Measurements from ENCODE around the gene PSMC5.
"Not testable (repeated sequence)": the region's sequence is repeated elsewhere in the genome, so short reads cannot be mapped to it uniquely, and the experiment has no call there.

Gene PSMC5

GRCh38 chr17:63841350-63842172, 14.3 kb downstream of the PSMC5 start:
- DNase-seq = no peak

DNA sequence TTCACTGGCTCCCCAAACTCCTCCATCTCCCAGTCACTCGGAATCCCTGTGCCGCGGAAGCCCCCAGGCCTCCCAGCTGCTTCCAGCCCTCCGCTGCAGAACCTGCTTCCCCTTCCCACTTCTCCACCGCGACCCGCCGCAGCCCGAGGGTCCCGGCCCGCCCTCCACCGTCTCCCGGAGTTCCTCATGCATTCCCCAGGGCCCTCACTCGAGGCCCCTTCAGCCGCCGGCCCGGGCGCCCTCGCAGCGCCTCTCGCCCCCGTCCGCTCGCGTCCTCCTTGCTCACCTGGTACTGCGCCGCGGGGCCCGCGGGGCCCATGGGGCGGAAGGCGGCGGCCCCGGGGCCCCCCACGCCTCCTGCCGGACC, 14.9 kb downstream of the PSMC5 start:
- peak; percentile 58 for DNase-seq

- DNase-seq = peak; percentile 99
These were observed 15.5 kb downstream of the PSMC5 start, which contains the start of gene SMARCD2 for GRCh38 chr17:63842540-63843386. TSS of gene SMARCD2 (minus strand) at chr17:63842685. CDS start at chr17:63842674, 11 bp downstream.

GRCh38 chr17:63843387-63843888, 16.2 kb downstream of the PSMC5 start:
- DNase-seq = not testable (repeated sequence)

DNA sequence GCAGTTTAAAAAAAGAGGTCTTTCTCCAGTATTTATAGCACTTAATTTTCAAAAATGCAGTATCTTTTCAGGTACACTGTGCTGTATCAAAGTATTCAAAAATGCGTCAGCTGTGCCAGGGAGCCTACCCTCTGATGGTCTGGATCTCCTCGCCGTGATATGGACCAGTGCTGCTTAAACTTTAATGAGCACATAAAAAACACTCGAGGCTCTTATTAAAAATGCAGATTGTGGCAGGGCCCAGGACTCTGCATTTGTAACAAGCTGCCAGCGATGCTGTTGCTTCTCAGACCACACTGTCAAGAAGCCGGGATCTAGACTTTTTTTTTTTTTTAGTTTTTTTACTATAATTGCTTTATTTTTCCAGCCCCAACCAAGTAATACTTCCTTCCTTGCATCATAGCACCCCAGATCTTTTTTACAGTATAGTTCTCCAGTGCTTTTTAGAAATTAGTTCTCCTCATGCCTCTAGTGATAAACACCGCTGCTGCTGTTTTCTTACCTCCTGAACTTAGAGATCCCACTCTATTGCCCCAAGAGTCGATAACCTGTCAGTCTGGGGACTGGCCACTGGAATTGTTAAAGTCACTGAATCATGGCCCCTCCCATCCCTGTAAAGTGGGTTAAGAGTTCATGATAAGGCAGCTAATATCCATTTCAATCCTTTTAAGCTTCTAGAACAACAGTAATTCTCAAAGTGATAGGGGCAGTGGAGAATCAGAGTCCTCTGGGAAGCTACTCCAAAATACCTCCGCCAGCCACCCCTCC, 16.9 kb downstream of the PSMC5 start:
- DNase-seq = no peak

GRCh38 chr17:63845509-63845908, 18.3 kb downstream of the PSMC5 start:
- no peak for DNase-seq

DNA sequence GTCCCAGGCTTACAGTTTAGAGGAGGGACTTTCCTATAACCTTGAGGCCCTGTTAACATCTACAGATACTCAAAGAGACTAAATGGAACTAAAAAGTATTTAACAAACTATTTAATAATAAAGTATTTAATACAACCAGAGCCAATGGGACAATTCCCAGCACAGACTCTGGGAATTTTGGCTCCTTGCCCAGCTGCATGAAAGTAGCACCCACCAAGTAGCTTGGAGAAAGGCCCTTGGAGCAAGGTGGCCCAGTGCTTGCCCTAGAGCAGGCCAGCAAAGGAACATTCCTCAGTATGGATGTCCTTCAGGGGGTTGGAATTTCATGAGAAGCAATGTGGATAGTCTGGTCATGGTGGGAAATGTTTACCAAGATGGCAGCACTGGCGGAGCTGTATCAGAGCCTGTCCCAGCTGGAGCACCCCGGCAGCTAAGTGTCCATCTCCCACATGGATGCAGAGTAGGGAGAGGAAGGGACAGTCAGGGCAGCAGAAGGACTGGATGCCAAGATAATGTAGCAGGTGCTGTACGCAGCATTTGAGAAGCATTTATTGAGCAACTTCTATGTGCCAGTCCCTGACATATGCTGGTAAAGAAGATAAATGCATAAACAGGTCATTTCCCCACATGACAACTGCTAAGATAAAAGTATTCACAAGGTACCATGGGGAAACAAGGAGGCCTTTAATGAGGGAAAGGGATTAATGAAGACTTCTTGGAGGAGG, 20.5 kb downstream of the PSMC5 start:
- no peak for DNase-seq

GRCh38 chr17:63848834-63849689, 21.8 kb downstream of the PSMC5 start:
- no peak for DNase-seq

- DNase-seq = no peak
These were observed 23.2 kb downstream of the PSMC5 start for GRCh38 chr17:63850401-63850800.

GRCh38 chr17:63853260-63853659, 26.0 kb downstream of the PSMC5 start:
- no peak for DNase-seq

DNA sequence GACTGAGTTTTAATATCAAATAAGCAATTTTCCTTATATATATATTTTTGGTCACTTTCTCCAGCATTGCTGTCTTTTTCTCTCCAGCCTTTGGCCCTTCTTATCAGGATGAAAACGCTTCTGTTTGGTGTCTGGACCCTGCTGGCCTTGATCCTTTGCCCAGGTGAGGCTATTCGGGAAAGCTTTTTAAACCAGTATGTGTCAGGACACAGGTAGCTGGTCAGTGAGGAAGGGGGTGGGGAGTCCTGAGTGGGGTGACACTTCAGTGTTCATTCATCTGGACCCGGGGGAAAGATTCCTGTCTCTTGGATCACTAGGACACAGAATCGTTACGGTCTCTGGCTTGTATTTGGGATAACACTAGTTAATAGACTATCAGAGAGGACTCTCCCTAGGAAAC, 27.5 kb downstream of the PSMC5 start:
- DNase-seq = no peak

DNA sequence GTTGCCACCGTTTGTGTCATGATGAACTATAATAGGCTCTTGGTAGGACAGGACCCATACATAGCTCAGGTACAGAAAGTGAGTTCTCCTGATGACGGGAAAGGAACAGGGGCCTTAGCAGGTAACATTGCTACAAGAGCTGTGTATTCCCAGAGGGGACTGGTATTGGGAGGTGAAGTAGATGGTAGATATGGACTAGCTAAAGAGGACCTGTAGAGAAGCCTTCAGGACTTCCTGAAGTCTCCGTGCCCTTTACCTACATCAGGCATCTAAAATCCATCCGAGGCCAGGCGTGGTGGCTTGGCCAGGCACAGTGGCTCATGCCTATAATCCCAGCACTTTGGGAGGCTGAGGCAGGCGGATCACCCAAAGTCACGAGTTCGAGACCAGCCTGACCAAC, 28.0 kb downstream of the PSMC5 start:
- no peak for DNase-seq

DNA sequence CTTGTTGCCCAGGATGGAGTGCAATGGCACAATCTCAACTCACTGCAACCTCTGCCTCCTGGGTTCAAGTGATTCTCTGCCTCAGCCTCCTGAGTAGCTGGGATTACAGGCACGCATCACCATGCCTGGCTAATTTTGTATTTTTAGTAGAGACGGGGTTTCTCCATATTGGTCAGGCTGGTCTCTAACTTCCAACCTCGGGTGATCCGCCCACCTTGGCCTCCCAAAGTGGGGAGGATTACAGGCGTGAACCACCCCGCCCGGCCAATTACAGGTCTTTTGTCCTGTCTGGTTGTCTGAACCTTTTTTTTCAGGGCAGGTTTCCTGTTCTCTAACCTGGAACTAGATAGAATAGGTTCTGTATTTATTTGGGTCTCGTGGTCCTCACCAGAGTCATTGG, 29.2 kb downstream of the PSMC5 start:
- not testable (repeated sequence) for DNase-seq

- DNase-seq = no peak
These were observed 32.0 kb downstream of the PSMC5 start for GRCh38 chr17:63859257-63859656.

DNA sequence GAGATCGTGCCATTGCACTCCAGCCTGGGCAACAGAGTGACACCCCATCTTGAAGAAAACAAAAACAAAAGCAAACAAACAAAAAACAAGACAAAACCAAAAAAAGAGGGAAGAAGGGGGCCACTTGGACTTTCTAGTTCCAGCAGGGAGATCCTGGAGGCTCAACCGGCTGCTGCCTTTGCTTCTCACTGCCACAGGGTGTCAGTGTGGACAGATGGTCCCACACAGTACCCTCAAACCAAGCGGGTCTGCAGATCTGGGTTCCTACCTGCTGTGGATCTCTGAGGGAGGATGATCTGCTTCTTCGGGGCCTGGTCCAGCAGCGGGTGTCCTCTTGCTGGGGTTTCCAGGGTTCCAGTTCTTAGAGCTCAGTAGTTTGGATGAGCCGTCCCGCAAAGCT, 39.4 kb downstream of the PSMC5 start:
- DNase-seq = not testable (repeated sequence)

GRCh38 chr17:63869491-63870291, 42.5 kb downstream of the PSMC5 start:
- DNase-seq = not testable (repeated sequence)

DNA sequence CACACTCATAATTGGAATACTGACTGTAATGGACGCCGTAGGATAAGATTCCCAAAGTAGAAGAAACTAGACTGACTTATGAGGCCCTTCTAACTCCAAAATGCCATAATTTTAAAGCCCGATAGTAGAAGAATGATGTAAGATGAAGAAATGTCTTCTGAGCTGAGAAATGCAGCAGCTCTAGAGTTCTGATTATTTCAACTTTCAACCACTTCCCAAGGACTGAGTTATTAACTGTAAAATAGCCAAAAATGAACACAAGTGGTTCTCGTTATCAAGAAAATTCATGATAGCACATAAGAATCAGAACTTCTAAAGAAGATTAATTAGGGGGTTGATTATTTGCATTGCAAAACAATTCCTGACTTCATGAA, 43.0 kb downstream of the PSMC5 start:
- not testable (repeated sequence) for DNase-seq

DNA sequence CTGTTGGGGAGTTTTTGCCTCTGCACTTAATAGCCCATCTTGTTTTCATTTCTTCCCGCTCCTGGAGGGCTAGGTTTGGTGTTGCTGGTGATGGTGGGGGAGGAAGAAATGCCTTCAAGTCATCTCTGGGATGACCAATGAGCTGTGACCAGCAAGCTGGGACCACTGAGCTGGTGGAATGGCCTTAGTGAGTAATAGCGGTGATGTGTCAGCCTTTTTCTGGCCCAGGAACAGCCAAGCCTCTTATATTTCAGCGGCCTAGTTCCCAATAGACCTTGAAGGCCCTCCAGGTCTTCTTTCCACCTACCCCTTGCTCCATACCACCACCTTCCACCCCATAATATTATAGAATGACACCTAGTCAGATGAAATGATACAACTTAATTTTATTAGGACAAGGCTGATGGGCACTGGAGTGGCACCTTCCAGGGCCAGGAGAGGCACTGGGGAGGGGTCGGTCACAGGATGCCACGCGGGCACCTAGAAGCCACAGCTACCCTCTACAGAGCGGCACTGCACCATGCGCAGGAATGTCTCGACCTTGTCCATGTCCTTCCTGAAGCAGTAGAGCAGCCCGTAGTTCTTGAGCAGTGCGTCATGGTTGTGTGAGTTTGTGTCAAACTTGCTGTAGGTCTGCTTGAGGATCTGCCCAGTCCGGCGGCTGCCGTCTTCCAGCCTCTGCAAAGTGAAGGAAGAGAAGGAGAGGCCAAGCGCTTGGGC, 44.6 kb downstream of the PSMC5 start:
- not testable (repeated sequence) for DNase-seq

GRCh38 chr17:63873577-63873976, 46.3 kb downstream of the PSMC5 start, which contains the start of gene CSH2:
TSS of gene CSH2 (minus strand) at chr17:63873677. CDS start at chr17:63873614, 63 bp downstream.
- not testable (repeated sequence) for DNase-seq

Data from NCI-H2107 (cell line).